K562 (cell line): ENCODE data around the gene NHSL2. TPM values are rescaled to one million over a fixed set of nuclear protein-coding genes. Genes with fewer than 3 reads are reported as not detected.

Source experiments
- ATAC-seq: fragments of 200-7000 bp; cut with Tn5 transposase; 3 replicates; pipeline ENCODE4 v1.9.1; 2020; ENCODE audit warnings: moderate library complexity
- BruUV-seq: library from RNA; stranded (reverse); fragments of 400-500 nt; replicated peaks from 2 replicates; lab custom pipeline; 2021; lab: Mats Ljungman, UMichigan
- CTCF ChIA-PET: fragments of 300-600 bp; formaldehyde crosslinking; extraction: SDS; loops from one replicate; lab custom pipeline; 2021; ENCODE audit warnings: low intra/inter-chr PET ratio; lab: Yijun Ruan, JAX
- POLR2A ChIA-PET: fragments of 300-600, 350-650 bp; sonication (Branson Sonifier 250); formaldehyde crosslinking; extraction: SDS; loops from one replicate; lab custom pipeline; 2021; ENCODE audit warnings: antibody characterized with exemption, inconsistent platforms; lab: Yijun Ruan, JAX
- DNase-seq, 4 experiments: peaks; one replicate each; pipeline versions ENCODE4 v3.0.0 to v3.0.0-alpha.2; 2011 to 2018; ENCODE audit warnings: low spot score in 3 of 4, mixed read lengths in 3 of 4; ENCODE audit errors: extremely low read depth in 1 of 4
- FAIRE-seq: peaks from 2 replicates; lab custom pipeline; 2011; peaks lifted over from hg19 to GRCh38; lab: Jason Lieb, UNC
- H2AFZ ChIP-seq: 2 replicates; pipeline ENCODE4 v1.6.0; 2011; ENCODE audit warnings: low read depth, low read length, control low read depth, inconsistent platforms
- H3K27ac ChIP-seq: fragments of 200-600 bp; 3 replicates; pipeline ENCODE4 v1.8.0; 2011; ENCODE audit warnings: low read depth, mild to moderate bottlenecking, control low read depth, inconsistent platforms, low read length, moderate library complexity, mixed read lengths; ENCODE audit errors: extremely low read depth
- H3K27me3 ChIP-seq, 2 experiments: fragments of 300-600 bp in 1 of 2; 2 replicates in 1 of 2; 3 replicates in 1 of 2; pipeline versions ENCODE4 v1.6.0 to v1.8.0; 2011; ENCODE audit warnings: inconsistent platforms in 2 of 2, low read length in 2 of 2, mild to moderate bottlenecking in 1 of 2, mixed read lengths in 1 of 2, moderate library complexity in 1 of 2; ENCODE audit not compliant: control insufficient read depth in 2 of 2, insufficient read depth in 2 of 2
- H3K36me3 ChIP-seq: fragments of 300-600 bp; 3 replicates; pipeline ENCODE4 v1.8.0; 2011; ENCODE audit warnings: mild to moderate bottlenecking, low read length, inconsistent platforms; ENCODE audit not compliant: control insufficient read depth, insufficient read depth
- H3K4me1 ChIP-seq, 2 experiments: fragments of 200-600 bp in 1 of 2; replicated peaks in 1 of 2; 2 replicates in 1 of 2; 3 replicates in 1 of 2; pipeline versions ENCODE4 v1.5.1 to v1.8.0; 2011; ENCODE audit warnings: inconsistent platforms in 2 of 2, low read length in 2 of 2, mild to moderate bottlenecking in 1 of 2, mixed read lengths in 1 of 2, moderate library complexity in 1 of 2; ENCODE audit not compliant: control insufficient read depth in 2 of 2, insufficient read depth in 2 of 2
- H3K4me2 ChIP-seq: 2 replicates; pipeline ENCODE4 v1.6.1; 2011; ENCODE audit warnings: low read length, control low read depth, inconsistent platforms, mixed read lengths; ENCODE audit not compliant: insufficient read depth
- H3K4me3 ChIP-seq: fragments of 200-600 bp; sonication (generic), shearing (Covaris generic); 2 replicates; pipeline ENCODE4 v1.5.1; 2016; ENCODE audit warnings: control low read depth, inconsistent platforms
- H3K79me2 ChIP-seq: fragments of 200-600 bp; 3 replicates; pipeline ENCODE4 v1.8.0; 2011; ENCODE audit warnings: low read length, inconsistent platforms; ENCODE audit not compliant: control insufficient read depth, insufficient read depth
- H3K9ac ChIP-seq, 2 experiments: 2 replicates each; pipeline versions ENCODE4 v1.6.0 to v1.6.1; 2011; ENCODE audit warnings: low read depth in 2 of 2, low read length in 2 of 2, control low read depth in 1 of 2, inconsistent platforms in 1 of 2, mild to moderate bottlenecking in 1 of 2, mixed read lengths in 1 of 2; ENCODE audit not compliant: insufficient read depth in 1 of 2
- H3K9me1 ChIP-seq: one replicate; pipeline ENCODE4 v1.6.0; 2011; ENCODE audit warnings: inconsistent platforms, mild to moderate bottlenecking, low read length, moderate library complexity; ENCODE audit not compliant: control insufficient read depth, insufficient read depth
- H3K9me3 ChIP-seq: replicated peaks from 2 replicates; pipeline ENCODE4 v1.5.1; 2011; ENCODE audit warnings: low read depth, low read length, inconsistent platforms; ENCODE audit not compliant: control insufficient read depth, insufficient read depth
- H4K20me1 ChIP-seq: replicated peaks from 2 replicates; pipeline ENCODE4 v1.6.1; 2011; ENCODE audit warnings: low read length, inconsistent platforms, mixed read lengths; ENCODE audit not compliant: control insufficient read depth, insufficient read depth
- ELF1 ChIP-seq: fragments of 200-800 bp; sonication (Bioruptor generic); IDR thresholded peaks from 2 replicates; pipeline ENCODE4 v1.6.1; 2016; ENCODE audit warnings: missing genetic modification characterization, missing compliant biosample characterization
- FOSL1 ChIP-seq: fragments of 200-800 bp; sonication (Bioruptor generic); conservative IDR thresholded peaks from 2 replicates; pipeline ENCODE4 v1.6.1; 2016; ENCODE audit warnings: missing genetic modification characterization, missing compliant biosample characterization
- HEY1 ChIP-seq: fragments of 250-450 bp; sonication (Bioruptor Pico); IDR thresholded peaks from 2 replicates; pipeline ENCODE4 v1.5.0; 2020; ENCODE audit warnings: mild to moderate bottlenecking, moderate library complexity, borderline replicate concordance
- HNRNPUL1 ChIP-seq: fragments of 200-400 bp; formaldehyde crosslinking; IDR thresholded peaks from 2 replicates; pipeline ENCODE4 v1.6.1; 2017; ENCODE audit warnings: low read length
- ILK ChIP-seq: fragments of 450-650 bp; IDR thresholded peaks from 2 replicates; pipeline ENCODE4 v1.6.1; 2016; ENCODE audit warnings: missing genetic modification characterization, low read depth, mild to moderate bottlenecking, missing compliant biosample characterization, moderate library complexity, borderline replicate concordance
- KLF1 ChIP-seq: fragments of 450-650 bp; IDR thresholded peaks from 2 replicates; pipeline ENCODE4 v1.6.1; 2016; ENCODE audit warnings: missing genetic modification characterization, missing compliant biosample characterization
- MCM5 ChIP-seq: fragments of 450-650 bp; IDR thresholded peaks from 2 replicates; pipeline ENCODE4 v1.6.1; 2016; ENCODE audit warnings: low read depth
- PYGO2 ChIP-seq: fragments of 450-650 bp; IDR thresholded peaks from 2 replicates; pipeline ENCODE4 v1.6.1; 2016; ENCODE audit warnings: mild to moderate bottlenecking, missing genetic modification characterization, moderate library complexity, missing compliant biosample characterization
- RBM39 ChIP-seq: fragments of 200-400 bp; formaldehyde crosslinking; optimal IDR thresholded peaks from 2 replicates; pipeline ENCODE3; 2018; ENCODE audit warnings: low read depth, low read length
- SMAD1 ChIP-seq: fragments of 150-350 bp; IDR thresholded peaks from 2 replicates; pipeline ENCODE4 v1.6.1; 2014; ENCODE audit warnings: low read length, low read depth; ENCODE audit not compliant: partially characterized antibody
- ZNF444 ChIP-seq: fragments of 250-450 bp; sonication (Bioruptor Pico); IDR thresholded peaks from 2 replicates; pipeline ENCODE4 v1.4.0; 2020; ENCODE audit warnings: mild to moderate bottlenecking, moderate library complexity
- ZNF507 ChIP-seq: conservative IDR thresholded peaks from 2 replicates; pipeline ENCODE4 v1.6.1; 2017; ENCODE audit warnings: missing genetic modification characterization, missing compliant biosample characterization
- ZNF764 ChIP-seq: fragments of 250-450 bp; sonication (Bioruptor Pico); IDR thresholded peaks from 2 replicates; pipeline ENCODE4 v1.4.0; 2020; ENCODE audit warnings: low read depth, mild to moderate bottlenecking, moderate library complexity
- WGBS: fragments of 100-300 bp; shearing (Covaris generic); methylation state at CpG from one replicate; pipeline ENCODE4 v1.1.6; 2016; ENCODE audit warnings: low coverage, mixed read lengths; ENCODE audit not compliant: insufficient coverage; ENCODE audit errors: missing lambda C conversion rate; 5-methylcytosine and 5-hydroxymethylcytosine counted together
- in situ Hi-C: fragments of 300-500 bp; cut with MboI; formaldehyde crosslinking; loops from 4 replicates; pipeline ENCODE4 v1.15.0; 2018; ENCODE audit warnings: inconsistent platforms, mixed read lengths
- intact Hi-C: fragments of 100-400 bp; cut with micrococcal nuclease; formaldehyde crosslinking; loops from 2 replicates; pipeline ENCODE4 v1.14.2; 2022
- polyA plus RNA-seq, 8 experiments: library from polyadenylated mRNA; depleted of rRNA in 4 of 8; stranded (reverse) in 5 of 8; unstranded in 3 of 8; fragments of >200 nt; fragmentation: Nextera tagmentation in 2 of 8; fragmentation: Illumina TruSeq in 1 of 8; extraction: Ambion mirVana in 2 of 8; extraction: Trizol in 1 of 8; gene quantifications; 2 replicates each; pipeline versions ENCODE4 v1.2.1 to v1.2.3, GENCODE V29; 2011 to 2014; ENCODE audit warnings: inconsistent platforms in 1 of 8, missing spikeins in 1 of 8
- total RNA-seq, 7 experiments: library from RNA; depleted of rRNA in 6 of 7; stranded (reverse); fragments of >200 nt in 6 of 7; fragmentation: Illumina TruSeq in 2 of 7; extraction: Trizol in 2 of 7; gene quantifications; 2 replicates each; pipeline versions ENCODE4 v1.2.1 to v1.2.3, GENCODE V29; 2011 to 2021; ENCODE audit warnings: low replicate concordance in 1 of 7
- TF ChIP-seq, protein P1 (sequence below): fragments of 450-650 bp; IDR thresholded peaks from 2 replicates; pipeline ENCODE4 v1.6.1; 2016; ENCODE audit warnings: low read depth, mild to moderate bottlenecking, moderate library complexity
- TF ChIP-seq, protein P2 (sequence below), 2 experiments: fragments of 450-650 bp in 1 of 2; sonication (generic) in 1 of 2; formaldehyde crosslinking; conservative IDR thresholded peaks; 2 replicates each; pipeline versions ENCODE4 v1.4.0 to v1.8.1; 2020 to 2022; ENCODE audit warnings: mild to moderate bottlenecking in 1 of 2, missing genetic modification reagents in 1 of 2

NHSL2 gene
- total and polyA plus RNA-seq, 9 of the 15 experiments (the other 6 are each of a cell fraction or from before 2014, with no cell fraction given) = 0.02 TPM; not detected in 8

- ChIA-PET CTCF (no interaction called here), POLR2A (interaction anchor here (0.7 kb wide), 1 partner anchor 8 kb away, joined by 3 read pairs; no protein-coding TSS in a partner anchor)
- no peak for FAIRE-seq
- WGBS = 4% methylated on average over 2 of the region's 2 CpGs
- Histone ChIP-seq H3K4me1 (no peaks in the 10 kb centered on the region), H3K9me1 (no peaks in the 10 kb centered on the region), H2AFZ (no peak overlapping the region), H3K27me3 (peaks cover 3 to 18% of the 10 kb centered on the region in 2 experiments; a peak in 4 of 5 replicates), H3K27ac (no peak overlapping the region), H3K4me3 (no peak overlapping the region), H4K20me1 (no peaks in the 10 kb centered on the region), H3K79me2 (no peaks in the 10 kb centered on the region), H3K9ac (no peak overlapping the region), H3K36me3 (no peaks in the 10 kb centered on the region), H3K4me2 (no peak overlapping the region), H3K9me3 (no peaks in the 10 kb centered on the region)
- no peak for ATAC-seq
- DNase-seq = no peak
- no TSS peak for BruUV-seq
- TF ChIP-seq HNRNPUL1 (no peak), KLF1 (tag) (no peak), ZNF507 (tag) (no peak), ZNF444 (no peak), ILK (tag) (no peak), ZNF764 (CRISPR knock-in tag) (no peak), MCM5 (no peak), FOSL1 (no peak), PYGO2 (tag) (no peak), SMAD1 (no peak), HEY1 (CRISPR knock-in tag) (no peak), RBM39 (no peak), ELF1 (no peak)
- TF ChIP-seq, protein P1, sequence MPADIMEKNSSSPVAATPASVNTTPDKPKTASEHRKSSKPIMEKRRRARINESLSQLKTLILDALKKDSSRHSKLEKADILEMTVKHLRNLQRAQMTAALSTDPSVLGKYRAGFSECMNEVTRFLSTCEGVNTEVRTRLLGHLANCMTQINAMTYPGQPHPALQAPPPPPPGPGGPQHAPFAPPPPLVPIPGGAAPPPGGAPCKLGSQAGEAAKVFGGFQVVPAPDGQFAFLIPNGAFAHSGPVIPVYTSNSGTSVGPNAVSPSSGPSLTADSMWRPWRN = no peak
- TF ChIP-seq, protein P2, sequence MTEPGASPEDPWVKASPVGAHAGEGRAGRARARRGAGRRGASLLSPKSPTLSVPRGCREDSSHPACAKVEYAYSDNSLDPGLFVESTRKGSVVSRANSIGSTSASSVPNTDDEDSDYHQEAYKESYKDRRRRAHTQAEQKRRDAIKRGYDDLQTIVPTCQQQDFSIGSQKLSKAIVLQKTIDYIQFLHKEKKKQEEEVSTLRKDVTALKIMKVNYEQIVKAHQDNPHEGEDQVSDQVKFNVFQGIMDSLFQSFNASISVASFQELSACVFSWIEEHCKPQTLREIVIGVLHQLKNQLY (CRISPR knock-in tag; conservative IDR thresholded peaks at IDR 0.05) = no peak
- in situ Hi-C loops = no loop called here
- intact Hi-C loops = no loop called here
These were observed 235.9 kb downstream of the NHSL2 start for GRCh38 chrX:72146527-72146926.
